DND-41 (cell line): Measurements from ENCODE around the gene LCK.
A peak's percentile ranks its signal among the peaks of the same experiment; 100 is the strongest.
"Not testable (repeated sequence)": the region's sequence is repeated elsewhere in the genome, so short reads cannot be mapped to it uniquely, and the experiment has no call there.

Source experiments
- ATAC-seq: fragments of 200-7000 bp; cut with Tn5 transposase; 3 replicates; pipeline ENCODE4 v1.9.1; 2021; ENCODE audit warnings: low read depth; ENCODE audit not compliant: insufficient read depth
- DNase-seq: peaks from one replicate; pipeline ENCODE4 v3.0.0-alpha.2; 2020
- H2AFZ ChIP-seq: 2 replicates; pipeline ENCODE4 v1.6.0; 2012; ENCODE audit warnings: low read depth, low read length
- H3K27ac ChIP-seq: 2 replicates; pipeline ENCODE4 v1.5.1; 2012; ENCODE audit warnings: low read length, inconsistent platforms
- H3K27me3 ChIP-seq: fragments of 200-600 bp; sonication (generic); 2 replicates; pipeline ENCODE4 v1.6.0; 2012; ENCODE audit warnings: low read length, mild to moderate bottlenecking, inconsistent platforms; ENCODE audit not compliant: insufficient read depth, poor library complexity
- H3K36me3 ChIP-seq: 2 replicates; pipeline ENCODE4 v1.5.1; 2012; ENCODE audit warnings: low read length, inconsistent platforms; ENCODE audit not compliant: insufficient read depth
- H3K4me1 ChIP-seq: 2 replicates; pipeline ENCODE4 v1.5.1; 2012; ENCODE audit warnings: mild to moderate bottlenecking, low read length; ENCODE audit not compliant: insufficient read depth
- H3K4me2 ChIP-seq: 2 replicates; pipeline ENCODE4 v1.6.0; 2012; ENCODE audit warnings: mild to moderate bottlenecking, moderate library complexity, low read length, inconsistent platforms; ENCODE audit not compliant: insufficient read depth
- H3K4me3 ChIP-seq, 2 experiments: fragments of 200-600 bp in 1 of 2; shearing (Covaris generic) in 1 of 2; 2 replicates each; pipeline ENCODE4 v1.5.1; 2012 to 2016; ENCODE audit warnings: inconsistent platforms in 2 of 2, low read length in 2 of 2, mild to moderate bottlenecking in 2 of 2, low read depth in 1 of 2, moderate library complexity in 1 of 2
- H3K79me2 ChIP-seq: 2 replicates; pipeline ENCODE4 v1.6.0; 2012; ENCODE audit warnings: low read length, inconsistent platforms; ENCODE audit not compliant: insufficient read depth
- H3K9ac ChIP-seq: 2 replicates; pipeline ENCODE4 v1.6.0; 2012; ENCODE audit warnings: low read depth, mild to moderate bottlenecking, inconsistent platforms, low read length, moderate library complexity
- H3K9me3 ChIP-seq: 2 replicates; pipeline ENCODE4 v1.5.1; 2012; ENCODE audit warnings: low read length, moderate library complexity, mild to moderate bottlenecking, inconsistent platforms; ENCODE audit not compliant: insufficient read depth, severe bottlenecking
- H4K20me1 ChIP-seq: 2 replicates; pipeline ENCODE4 v1.6.0; 2012; ENCODE audit warnings: low read length; ENCODE audit not compliant: insufficient read depth
- CTCF ChIP-seq: IDR thresholded peaks from 2 replicates; pipeline ENCODE4 v1.5.1; 2012; ENCODE audit warnings: borderline replicate concordance, low read length, moderate library complexity, mild to moderate bottlenecking; ENCODE audit not compliant: poor library complexity, severe bottlenecking; ENCODE audit errors: extremely low read depth
- EZH2 ChIP-seq: IDR thresholded peaks from 3 replicates; pipeline ENCODE4 v1.6.1; 2012; ENCODE audit warnings: borderline replicate concordance, low read depth, mild to moderate bottlenecking, moderate library complexity, low read length, inconsistent platforms; ENCODE audit not compliant: severe bottlenecking

Gene LCK

GRCh38 chr1:32275424-32275823 is 24.4 kb downstream of the LCK start:
- TF ChIP-seq CTCF = no peak
- no peak for TF ChIP-seq EZH2
- Histone ChIP-seq H3K36me3 (peaks cover 63% of the 10 kb centered on the region), H3K9me3 (no peaks in the 10 kb centered on the region), H3K9ac (no peak overlapping the region), H4K20me1 (no peaks in the 10 kb centered on the region), H3K79me2 (peaks cover 33% of the 10 kb centered on the region), H3K27ac (peak overlapping the region; percentile 83), H3K4me2 (no peak overlapping the region), H3K4me3 (no peak overlapping the region), H3K4me1 (peaks cover 39% of the 10 kb centered on the region), H2AFZ (no peak overlapping the region), H3K27me3 (no peaks in the 10 kb centered on the region)
- ATAC-seq (no peak), DNase-seq (peak; percentile 35)

- Histone ChIP-seq H3K4me2 (no peak overlapping the region), H3K4me1 (peaks cover 38% of the 10 kb centered on the region), H3K79me2 (peaks cover 30% of the 10 kb centered on the region), H3K27me3 (no peaks in the 10 kb centered on the region), H3K4me3 (no peak overlapping the region), H3K9ac (no peak overlapping the region), H3K36me3 (peaks cover 69% of the 10 kb centered on the region), H3K9me3 (no peaks in the 10 kb centered on the region), H2AFZ (no peak overlapping the region), H3K27ac (no peak overlapping the region), H4K20me1 (no peaks in the 10 kb centered on the region)
- ATAC-seq = no peak
- no peak for DNase-seq
- TF ChIP-seq CTCF = no peak
- no peak for TF ChIP-seq EZH2
Observed at GRCh38 chr1:32276032-32276782, 25.1 kb downstream of the LCK start.

- H3K4me3 ChIP-seq, H3K9me3 ChIP-seq, H3K4me2 ChIP-seq, H3K27ac ChIP-seq, H2AFZ ChIP-seq, H4K20me1 ChIP-seq, H3K27me3 ChIP-seq, DNase-seq, H3K4me1 ChIP-seq, ATAC-seq, H3K9ac ChIP-seq, H3K79me2 ChIP-seq: not testable (repeated sequence)
- peaks cover 53% of the 10 kb centered on the region for H3K36me3 ChIP-seq
Observed at GRCh38 chr1:32284777-32285176, 33.7 kb downstream of the LCK start.

GRCh38 chr1:32285658-32286057 is 34.6 kb downstream of the LCK start:
- Histone ChIP-seq H3K9ac (no peak overlapping the region), H3K9me3 (no peaks in the 10 kb centered on the region), H4K20me1 (no peaks in the 10 kb centered on the region), H3K4me1 (peaks cover 4% of the 10 kb centered on the region), H3K79me2 (no peaks in the 10 kb centered on the region), H3K27ac (no peak overlapping the region), H2AFZ (no peak overlapping the region), H3K4me2 (no peak overlapping the region), H3K27me3 (no peaks in the 10 kb centered on the region), H3K36me3 (peaks cover 46% of the 10 kb centered on the region), H3K4me3 (no peak overlapping the region)
- ATAC-seq (no peak), DNase-seq (no peak)
- TF ChIP-seq CTCF (no peak), EZH2 (no peak)
